Measurements from ENCODE around the gene CHIT1. TPM values are rescaled to one million over a fixed set of nuclear protein-coding genes. Genes with fewer than 3 reads are reported as not detected.
A peak's percentile ranks its signal among the peaks of the same experiment; 100 is the strongest.

CHIT1 gene
- total RNA-seq, 1 donor, result not detected

GRCh38 chr1:203186446-203187303 is 42.8 kb downstream of the CHIT1 start, which contains the start of gene CHI3L1:
CHI3L1 (minus strand) TSS chr1:203186704; CDS start chr1:203186623, 81 bp downstream.
- TF ChIP-seq, protein P1, sequence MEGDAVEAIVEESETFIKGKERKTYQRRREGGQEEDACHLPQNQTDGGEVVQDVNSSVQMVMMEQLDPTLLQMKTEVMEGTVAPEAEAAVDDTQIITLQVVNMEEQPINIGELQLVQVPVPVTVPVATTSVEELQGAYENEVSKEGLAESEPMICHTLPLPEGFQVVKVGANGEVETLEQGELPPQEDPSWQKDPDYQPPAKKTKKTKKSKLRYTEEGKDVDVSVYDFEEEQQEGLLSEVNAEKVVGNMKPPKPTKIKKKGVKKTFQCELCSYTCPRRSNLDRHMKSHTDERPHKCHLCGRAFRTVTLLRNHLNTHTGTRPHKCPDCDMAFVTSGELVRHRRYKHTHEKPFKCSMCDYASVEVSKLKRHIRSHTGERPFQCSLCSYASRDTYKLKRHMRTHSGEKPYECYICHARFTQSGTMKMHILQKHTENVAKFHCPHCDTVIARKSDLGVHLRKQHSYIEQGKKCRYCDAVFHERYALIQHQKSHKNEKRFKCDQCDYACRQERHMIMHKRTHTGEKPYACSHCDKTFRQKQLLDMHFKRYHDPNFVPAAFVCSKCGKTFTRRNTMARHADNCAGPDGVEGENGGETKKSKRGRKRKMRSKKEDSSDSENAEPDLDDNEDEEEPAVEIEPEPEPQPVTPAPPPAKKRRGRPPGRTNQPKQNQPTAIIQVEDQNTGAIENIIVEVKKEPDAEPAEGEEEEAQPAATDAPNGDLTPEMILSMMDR (IDR thresholded peaks at IDR 0.05; ENCODE audit: insufficient read depth, low read depth, low read length), result no peak
- peak; percentile 43 for DNase-seq (ENCODE audit: low read depth)

GRCh38 chr1:203186091-203186445 is 43.4 kb downstream of the CHIT1 start:
- no peak for DNase-seq (ENCODE audit: low read depth)
- no peak overlapping the region for H3K4me3 ChIP-seq (ENCODE audit: low read depth, low read length)
- TF ChIP-seq, protein P1 (IDR thresholded peaks at IDR 0.05; ENCODE audit: insufficient read depth, low read depth, low read length), result no peak

More at GRCh38 chr1:203186446-203187303, 42.8 kb downstream of the CHIT1 start, which contains the start of gene CHI3L1:
- no peak within 1 kb of the TSS for H3K4me3 ChIP-seq (ENCODE audit: low read depth, low read length)

DNA sequence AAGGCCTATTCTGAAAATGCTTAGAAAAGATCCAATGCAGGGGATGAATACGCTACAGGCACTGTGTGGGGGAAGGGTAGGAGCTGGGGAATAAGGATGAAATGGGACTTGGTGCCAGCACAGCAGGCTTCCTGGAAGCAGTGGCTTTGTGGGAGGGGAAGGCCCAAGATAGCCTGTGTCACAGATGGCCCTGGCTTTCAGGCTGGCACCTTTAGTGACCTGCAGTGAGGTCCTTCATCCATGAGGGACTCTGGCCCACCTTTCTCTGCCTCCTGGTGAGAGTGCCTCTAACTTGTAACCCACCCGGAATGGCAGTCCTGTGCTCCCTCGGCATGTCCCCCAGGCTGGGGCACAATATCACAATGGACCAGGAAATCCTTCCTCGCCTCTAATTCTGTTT is 43.9 kb downstream of the CHIT1 start:
- DNase-seq (ENCODE audit: low read depth), result no peak
- no peak overlapping the region for H3K4me3 ChIP-seq (ENCODE audit: low read depth, low read length)
- TF ChIP-seq, protein P1 (IDR thresholded peaks at IDR 0.05; ENCODE audit: insufficient read depth, low read depth, low read length), result no peak

GRCh38 chr1:203185061-203185461 is 44.4 kb downstream of the CHIT1 start:
- TF ChIP-seq, protein P1 (IDR thresholded peaks at IDR 0.05; ENCODE audit: insufficient read depth, low read depth, low read length), result no peak
- no peak overlapping the region for H3K4me3 ChIP-seq (ENCODE audit: low read depth, low read length)
- DNase-seq (ENCODE audit: low read depth), result no peak

- no peak for DNase-seq (ENCODE audit: low read depth)
- no peak overlapping the region for H3K4me3 ChIP-seq (ENCODE audit: low read depth, low read length)
Measured at GRCh38 chr1:203184467-203184866, 45.0 kb downstream of the CHIT1 start.

DNA sequence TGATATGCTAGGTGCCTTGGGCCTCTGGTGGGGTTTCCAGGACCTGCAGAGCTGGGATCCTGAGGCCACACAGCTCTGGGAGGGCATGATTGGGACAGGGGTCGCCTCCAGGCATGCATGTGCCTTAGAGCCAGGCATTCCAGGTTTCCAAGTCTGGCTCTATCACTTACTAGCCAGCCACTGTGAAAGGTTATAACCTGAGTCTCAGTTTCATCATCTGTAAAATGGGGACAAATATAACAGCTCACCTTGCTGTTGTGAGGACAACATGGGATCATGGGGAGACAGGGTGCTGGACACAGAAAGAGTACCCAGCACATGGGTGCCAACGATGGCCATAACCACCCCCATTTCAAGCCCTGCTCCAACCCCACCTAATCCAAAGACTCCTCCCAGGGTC is 45.6 kb downstream of the CHIT1 start:
- no peak overlapping the region for H3K4me3 ChIP-seq (ENCODE audit: low read depth, low read length)
- DNase-seq (ENCODE audit: low read depth), result no peak
- TF ChIP-seq, protein P1 (IDR thresholded peaks at IDR 0.05; ENCODE audit: insufficient read depth, low read depth, low read length), result no peak

More at GRCh38 chr1:203184467-203184866, 45.0 kb downstream of the CHIT1 start:
- TF ChIP-seq, protein P1 (IDR thresholded peaks at IDR 0.05; ENCODE audit: insufficient read depth, low read depth, low read length), result no peak
